SH-SY5Y (cell line): ENCODE results near the gene C10orf95.

Experiments
- GATA2 ChIP-seq: IDR thresholded peaks from 2 replicates; pipeline ENCODE4 v1.6.1; 2011; ENCODE audit warnings: mild to moderate bottlenecking, low read depth, low read length
- GATA3 ChIP-seq: IDR thresholded peaks from 2 replicates; pipeline ENCODE4 v1.6.1; 2011; ENCODE audit warnings: low read depth, mild to moderate bottlenecking, low read length, moderate library complexity

- TF ChIP-seq GATA2 (no peak), GATA3 (no peak)
Measured at GRCh38 chr10:102455893-102456471, 4.6 kb upstream of the C10orf95 start.
